Thyroid gland (tissue), 4 donors: ENCODE measurements around the gene ENOX1. TPM values are rescaled to one million over a fixed set of nuclear protein-coding genes. Genes with fewer than 3 reads are reported as not detected.
"Not testable (repeated sequence)": the region's sequence is repeated elsewhere in the genome, so short reads cannot be mapped to it uniquely, and the experiment has no call there.

Experiments used
- DNase-seq, 2 donors: peaks; one replicate each; pipeline ENCODE4 v3.0.0-alpha.2; 2019
- H3K27ac ChIP-seq, 3 donors: fragments of 200-600 bp; sonication (generic); 1 replicate in 2 of 3; 2 replicates in 1 of 3; pipeline ENCODE4 v1.5.1; 2016 to 2019; ENCODE audit warnings: mild to moderate bottlenecking in 1 of 3, moderate library complexity in 1 of 3
- H3K27me3 ChIP-seq: fragments of 200-600 bp; sonication (generic); one replicate; pipeline ENCODE4 v1.5.1; 2019
- H3K36me3 ChIP-seq, 2 donors: fragments of 200-600 bp; sonication (generic); one replicate each; pipeline ENCODE4 v1.5.1; 2016 to 2019
- H3K4me1 ChIP-seq, 2 donors: fragments of 200-600 bp; sonication (generic); one replicate each; pipeline ENCODE4 v1.5.1; 2017 to 2019
- H3K4me3 ChIP-seq, 3 donors: fragments of 200-600 bp; sonication (generic); replicated peaks in 1 of 3; 1 replicate in 2 of 3; 2 replicates in 1 of 3; pipeline ENCODE4 v1.5.1; 2016; ENCODE audit warnings: mild to moderate bottlenecking in 1 of 3
- H3K9me3 ChIP-seq: fragments of 200-600 bp; sonication (generic); one replicate; pipeline ENCODE4 v1.5.1; 2017
- POLR2A ChIP-seq, 2 donors: fragments of 450-650 bp; IDR thresholded peaks; one replicate each; pipeline ENCODE4 v1.6.1; 2017; ENCODE audit warnings: antibody characterized with exemption in 2 of 2, mild to moderate bottlenecking in 2 of 2, moderate library complexity in 1 of 2
- WGBS, 2 donors: methylation state at CpG; one replicate each; pipeline ENCODE4 v1.1.5; 2017; 5-methylcytosine and 5-hydroxymethylcytosine counted together
- intact Hi-C: fragments of 100-400 bp; cut with DNase I; formaldehyde crosslinking; loops from one replicate; pipeline ENCODE4 v1.15.1; 2023
- total RNA-seq, 4 donors: library from RNA; depleted of rRNA; stranded (reverse); fragments of >200 nt; gene quantifications; one replicate each; pipeline ENCODE4 v1.2.3, GENCODE V29; 2016
- TF ChIP-seq, protein P1 (sequence below), 6 experiments: fragments of 200-600 bp in 3 of 6; fragments of 450-650 bp in 3 of 6; sonication (generic) in 3 of 6; IDR thresholded peaks; one replicate each; pipeline ENCODE4 v1.5.1; 2016 to 2019; ENCODE audit warnings: antibody characterized with exemption in 6 of 6, mild to moderate bottlenecking in 2 of 6, inconsistent platforms in 1 of 6, moderate library complexity in 1 of 6

The ENOX1 gene
- total RNA-seq, 4 donors from 2014 or later = 0.13 to 1.8 (median 0.31) TPM

DNA sequence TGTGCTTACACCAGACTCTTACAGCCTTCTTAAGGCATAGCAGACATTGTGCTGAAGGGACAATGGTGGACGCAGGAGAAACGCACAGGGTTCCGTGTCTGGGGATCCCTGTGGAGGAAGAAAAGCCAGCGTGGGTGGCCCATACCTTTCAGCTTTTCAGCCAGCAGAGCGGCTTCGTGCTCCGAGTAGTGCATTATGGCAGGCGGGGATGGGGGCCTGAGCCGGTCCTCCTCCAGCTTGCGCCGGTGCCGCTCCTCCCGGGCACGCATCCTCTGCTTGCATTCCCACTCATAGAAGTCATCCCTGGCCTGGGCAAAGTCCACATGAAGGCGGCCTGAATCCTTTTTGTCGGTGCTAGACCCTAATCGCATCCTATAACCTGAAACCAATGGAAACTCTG is 431.0 kb downstream of the ENOX1 start:
- intact Hi-C loops = no loop called here
- DNase-seq = no peak
- H3K4me1 ChIP-seq = no peaks in the 10 kb centered on the region
- no peaks in the 10 kb centered on the region for H3K27me3 ChIP-seq
- H3K9me3 ChIP-seq = no peaks in the 10 kb centered on the region
- no peak overlapping the region for H3K27ac ChIP-seq
- no peak overlapping the region for H3K4me3 ChIP-seq
- no peak for TF ChIP-seq POLR2A (IDR thresholded peaks at IDR 0.05)
- TF ChIP-seq, protein P1, sequence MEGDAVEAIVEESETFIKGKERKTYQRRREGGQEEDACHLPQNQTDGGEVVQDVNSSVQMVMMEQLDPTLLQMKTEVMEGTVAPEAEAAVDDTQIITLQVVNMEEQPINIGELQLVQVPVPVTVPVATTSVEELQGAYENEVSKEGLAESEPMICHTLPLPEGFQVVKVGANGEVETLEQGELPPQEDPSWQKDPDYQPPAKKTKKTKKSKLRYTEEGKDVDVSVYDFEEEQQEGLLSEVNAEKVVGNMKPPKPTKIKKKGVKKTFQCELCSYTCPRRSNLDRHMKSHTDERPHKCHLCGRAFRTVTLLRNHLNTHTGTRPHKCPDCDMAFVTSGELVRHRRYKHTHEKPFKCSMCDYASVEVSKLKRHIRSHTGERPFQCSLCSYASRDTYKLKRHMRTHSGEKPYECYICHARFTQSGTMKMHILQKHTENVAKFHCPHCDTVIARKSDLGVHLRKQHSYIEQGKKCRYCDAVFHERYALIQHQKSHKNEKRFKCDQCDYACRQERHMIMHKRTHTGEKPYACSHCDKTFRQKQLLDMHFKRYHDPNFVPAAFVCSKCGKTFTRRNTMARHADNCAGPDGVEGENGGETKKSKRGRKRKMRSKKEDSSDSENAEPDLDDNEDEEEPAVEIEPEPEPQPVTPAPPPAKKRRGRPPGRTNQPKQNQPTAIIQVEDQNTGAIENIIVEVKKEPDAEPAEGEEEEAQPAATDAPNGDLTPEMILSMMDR (IDR thresholded peaks at IDR 0.05) = no peak
- 96 to 98% methylated on average over 16 to 17 of the region's 17 CpGs for WGBS, 2 donors
- H3K36me3 ChIP-seq = no peaks in the 10 kb centered on the region

DNA sequence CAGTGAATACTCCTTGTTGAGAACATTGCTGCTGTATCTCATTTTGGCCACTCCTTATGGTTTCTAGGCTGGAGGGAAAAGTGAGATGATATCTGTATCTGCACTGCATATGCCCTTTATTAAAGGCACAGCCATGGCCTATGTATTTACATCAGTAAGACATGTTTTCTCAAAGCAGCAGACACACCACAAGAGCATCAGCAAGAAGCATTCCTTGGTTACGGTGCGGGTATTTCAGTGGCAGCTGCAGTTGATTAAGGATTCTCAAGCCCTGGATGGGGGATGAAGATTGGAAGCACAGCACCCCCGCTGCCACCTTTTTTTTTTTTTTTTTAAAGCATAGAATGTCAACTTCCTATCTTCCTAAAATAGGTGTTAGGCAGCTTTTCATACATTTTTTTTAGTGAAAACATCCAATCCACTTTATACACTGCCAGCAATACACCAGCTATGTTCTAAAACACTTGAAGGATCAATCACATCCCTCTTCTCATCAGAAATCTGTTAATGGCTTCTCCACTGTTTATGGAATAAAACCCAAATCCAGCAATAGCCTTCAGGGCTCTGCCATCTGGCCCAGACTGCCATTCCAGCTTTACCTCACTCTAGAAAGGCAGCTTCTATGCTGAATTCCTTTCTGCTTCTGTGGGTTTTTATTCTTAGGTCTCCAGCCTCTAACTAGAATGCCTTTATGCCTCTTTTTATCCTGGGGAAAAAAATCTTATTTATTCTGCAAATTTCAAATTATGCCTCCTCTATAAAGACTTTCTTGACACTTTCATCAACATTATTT is 432.4 kb downstream of the ENOX1 start:
- 88% methylated on average over 3 of the region's 3 CpGs for WGBS, 2 donors
- DNase-seq = no peak
- no peak overlapping the region for H3K27ac ChIP-seq
- H3K27me3 ChIP-seq = no peaks in the 10 kb centered on the region
- H3K36me3 ChIP-seq = no peaks in the 10 kb centered on the region
- no peak for TF ChIP-seq POLR2A (IDR thresholded peaks at IDR 0.05)
- TF ChIP-seq, protein P1 (IDR thresholded peaks at IDR 0.05) = no peak
- H3K4me3 ChIP-seq = no peak overlapping the region
- intact Hi-C loops = no loop called here
- no peaks in the 10 kb centered on the region for H3K4me1 ChIP-seq
- no peaks in the 10 kb centered on the region for H3K9me3 ChIP-seq

DNA sequence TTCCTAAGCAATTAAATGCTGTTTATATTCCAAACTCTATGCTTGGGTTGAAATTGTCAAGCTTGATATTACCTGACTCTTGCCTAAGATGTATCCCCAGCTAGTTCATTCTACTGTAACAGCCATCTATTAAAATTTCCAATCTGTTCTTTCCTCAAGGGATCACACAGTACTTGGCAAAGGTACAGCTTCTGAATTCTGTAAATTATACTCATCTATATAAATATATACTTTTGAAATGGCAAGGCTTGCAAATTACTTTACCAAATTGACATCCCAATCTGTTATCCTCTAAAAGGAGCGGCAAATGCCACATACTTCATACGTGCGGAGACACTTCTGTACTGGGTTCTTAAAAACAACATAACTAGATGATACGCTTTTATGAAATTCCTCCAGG is 433.1 kb downstream of the ENOX1 start:
- no peaks in the 10 kb centered on the region for H3K4me1 ChIP-seq
- H3K9me3 ChIP-seq = no peaks in the 10 kb centered on the region
- no peaks in the 10 kb centered on the region for H3K27me3 ChIP-seq
- no peaks in the 10 kb centered on the region for H3K36me3 ChIP-seq
- DNase-seq = no peak
- intact Hi-C loops = no loop called here
- H3K4me3 ChIP-seq = no peak overlapping the region
- TF ChIP-seq, protein P1 (IDR thresholded peaks at IDR 0.05) = no peak
- no peak for TF ChIP-seq POLR2A (IDR thresholded peaks at IDR 0.05)
- no peak overlapping the region for H3K27ac ChIP-seq
- WGBS, 2 donors = 97% methylated on average over 4 of the region's 4 CpGs

DNA sequence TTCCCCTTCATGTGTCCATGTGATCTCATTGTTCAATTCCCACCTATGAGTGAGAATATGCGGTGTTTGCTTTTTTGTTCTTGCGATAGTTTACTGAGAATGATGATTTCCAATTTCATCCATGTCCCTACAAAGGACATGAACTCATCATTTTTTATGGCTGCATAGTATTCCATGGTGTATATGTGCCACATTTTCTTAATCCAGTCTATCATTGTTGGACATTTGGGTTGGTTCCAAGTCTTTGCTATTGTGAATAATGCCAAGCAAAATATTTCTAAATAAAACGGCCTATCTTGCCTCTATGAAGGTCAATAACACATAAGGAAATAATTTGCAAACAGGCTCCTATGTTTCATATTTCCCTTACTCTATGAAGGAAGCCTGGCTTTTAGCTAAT is 435.2 kb downstream of the ENOX1 start:
- H3K4me1 ChIP-seq, H3K36me3 ChIP-seq, H3K4me3 ChIP-seq, H3K9me3 ChIP-seq, intact Hi-C loops, H3K27ac ChIP-seq, DNase-seq, H3K27me3 ChIP-seq: not testable (repeated sequence)
- 67 to 74% methylated on average over 1 of the region's 3 CpGs for WGBS, 2 donors

DNA sequence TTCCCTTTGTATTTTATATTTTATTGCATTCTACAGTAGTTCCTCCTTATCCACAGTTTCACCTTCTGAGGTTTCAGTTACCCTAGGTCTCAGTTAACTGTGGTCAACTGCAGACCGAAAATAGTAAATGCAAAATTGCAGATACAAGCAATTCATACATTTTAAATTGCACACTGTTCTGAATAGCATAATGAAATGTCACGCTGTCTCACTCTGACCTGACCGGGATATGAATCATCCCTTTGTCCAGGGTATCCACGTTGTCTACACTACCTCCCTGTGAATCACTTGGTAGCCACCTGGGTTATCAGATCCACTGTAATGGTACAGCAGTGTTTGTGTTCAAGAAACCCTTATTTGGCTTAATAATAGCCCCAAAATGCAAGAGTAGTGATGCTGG is 438.4 kb downstream of the ENOX1 start:
- Histone ChIP-seq H3K36me3 (no peaks in the 10 kb centered on the region), H3K9me3 (no peaks in the 10 kb centered on the region), H3K4me3 (no peak overlapping the region), H3K4me1 (no peaks in the 10 kb centered on the region), H3K27me3 (no peaks in the 10 kb centered on the region), H3K27ac (no peak overlapping the region)
- DNase-seq = no peak
- intact Hi-C loops = no loop called here
- WGBS, 2 donors = 81 to 85% methylated on average over 4 of the region's 4 CpGs
- TF ChIP-seq, protein P1 (IDR thresholded peaks at IDR 0.05) = no peak
- no peak for TF ChIP-seq POLR2A (IDR thresholded peaks at IDR 0.05)
